Non-pigmented ciliary epithelial cell (primary cell): ENCODE results near the gene GRIK3.

Experiments used
- DNase-seq: peaks from one replicate; pipeline ENCODE4 v3.0.0-alpha.2; 2010; ENCODE audit warnings: low read depth

The GRIK3 gene

GRCh38 chr1:36761113-36761512, 273.2 kb downstream of the GRIK3 start:
- DNase-seq = no peak

GRCh38 chr1:36760081-36760480, 274.2 kb downstream of the GRIK3 start:
- no peak for DNase-seq

GRCh38 chr1:36759355-36759754, 275.0 kb downstream of the GRIK3 start:
- no peak for DNase-seq

GRCh38 chr1:36755303-36756230, 278.7 kb downstream of the GRIK3 start:
- DNase-seq = no peak

- DNase-seq = no peak
Observed at GRCh38 chr1:36754366-36754765, 279.9 kb downstream of the GRIK3 start.

- DNase-seq = no peak
Observed at GRCh38 chr1:36753451-36753850, 280.9 kb downstream of the GRIK3 start.

- DNase-seq = no peak
Observed at GRCh38 chr1:36752891-36753361, 281.4 kb downstream of the GRIK3 start.

- DNase-seq = no peak
Observed at GRCh38 chr1:36752431-36752830, 281.9 kb downstream of the GRIK3 start.

- DNase-seq = no peak
Observed at GRCh38 chr1:36751525-36751924, 282.8 kb downstream of the GRIK3 start.

- no peak for DNase-seq
Observed at GRCh38 chr1:36748466-36748865, 285.8 kb downstream of the GRIK3 start.
